Measurements from ENCODE around the gene DQX1.

Gene DQX1

DNA sequence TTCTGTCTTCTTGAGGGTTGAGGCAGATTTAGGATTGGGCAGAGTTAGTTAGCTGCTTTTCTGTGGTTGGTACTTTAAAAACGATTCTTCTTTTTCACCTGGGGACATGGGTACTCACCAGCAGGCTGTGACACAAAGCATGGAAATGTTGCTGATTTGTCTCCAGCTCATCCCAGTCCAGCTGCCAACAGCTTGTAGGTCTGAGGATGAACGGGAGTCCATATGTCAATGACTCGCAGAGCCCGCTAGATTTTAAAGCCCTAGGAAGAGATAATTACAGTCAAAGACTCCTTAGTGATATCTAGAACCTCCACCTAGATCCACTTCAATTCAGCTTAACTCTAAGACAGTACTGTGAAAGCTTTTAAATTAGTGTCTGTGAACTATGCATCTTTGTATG is 49.3 kb upstream of the DQX1 start (continued):
- TF ChIP-seq, protein P1, sequence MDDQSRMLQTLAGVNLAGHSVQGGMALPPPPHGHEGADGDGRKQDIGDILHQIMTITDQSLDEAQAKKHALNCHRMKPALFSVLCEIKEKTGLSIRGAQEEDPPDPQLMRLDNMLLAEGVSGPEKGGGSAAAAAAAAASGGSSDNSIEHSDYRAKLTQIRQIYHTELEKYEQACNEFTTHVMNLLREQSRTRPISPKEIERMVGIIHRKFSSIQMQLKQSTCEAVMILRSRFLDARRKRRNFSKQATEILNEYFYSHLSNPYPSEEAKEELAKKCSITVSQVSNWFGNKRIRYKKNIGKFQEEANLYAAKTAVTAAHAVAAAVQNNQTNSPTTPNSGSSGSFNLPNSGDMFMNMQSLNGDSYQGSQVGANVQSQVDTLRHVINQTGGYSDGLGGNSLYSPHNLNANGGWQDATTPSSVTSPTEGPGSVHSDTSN (CRISPR knock-in tag; IDR thresholded peaks at IDR 0.05) = no peak
- no peak for TF ChIP-seq ZNF548 (tag by site-specific recombination; IDR thresholded peaks at IDR 0.05)
- no peak for TF ChIP-seq KLF1 (tag by site-specific recombination; IDR thresholded peaks at IDR 0.05)
- TF ChIP-seq ZNF19 (tag by site-specific recombination; IDR thresholded peaks at IDR 0.05; ENCODE audit: low read depth) = no peak
- no peak for TF ChIP-seq ZNF830 (tag by site-specific recombination; IDR thresholded peaks at IDR 0.05; ENCODE audit: low read depth)
- no peak for TF ChIP-seq ZNF174 (tag by site-specific recombination; IDR thresholded peaks at IDR 0.05)

DNA sequence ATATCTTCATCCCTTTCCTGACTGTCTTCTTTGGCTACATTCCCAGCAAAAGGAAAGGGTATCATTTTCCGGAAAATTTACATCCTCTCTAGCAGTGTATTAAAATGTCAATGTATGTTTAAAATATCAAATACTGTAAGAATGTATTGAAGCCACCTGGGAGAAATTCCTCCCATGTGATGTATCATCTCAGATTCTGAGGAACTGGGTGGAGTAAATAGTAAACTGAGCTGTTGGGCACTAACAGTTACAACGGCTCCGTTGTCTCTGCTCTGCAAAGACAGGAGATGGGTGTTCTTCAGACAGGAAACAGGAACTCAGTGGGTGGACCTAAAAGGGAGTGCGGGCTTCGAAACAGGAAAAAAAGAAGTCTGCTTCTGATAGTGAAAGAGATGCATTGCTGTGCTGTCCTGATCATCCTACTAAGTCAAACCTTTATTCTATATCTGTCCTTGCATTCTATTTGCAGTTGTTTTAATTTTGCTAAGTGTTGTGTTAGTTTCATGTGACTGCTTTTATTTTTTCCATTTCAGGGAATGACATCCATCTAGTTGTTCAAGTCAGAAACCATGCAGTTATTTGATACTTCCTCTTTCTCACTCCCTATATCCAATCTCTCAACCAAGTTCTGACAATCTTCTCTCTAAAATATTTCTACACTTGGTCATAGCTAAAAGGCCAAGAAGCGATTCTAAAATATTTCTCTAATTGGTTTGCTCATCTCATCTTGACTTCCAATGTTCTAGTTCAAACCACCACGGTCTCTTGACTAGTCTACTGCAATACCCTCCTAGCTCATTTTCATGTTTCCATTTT is 47.9 kb upstream of the DQX1 start:
- Histone ChIP-seq H3K4me1 (ENCODE audit: control insufficient read depth, insufficient read depth, low read length) (no peaks in the 10 kb centered on the region), H3K4me3 (ENCODE audit: low read depth, low read length) (no peak overlapping the region), H3K36me3 (ENCODE audit: control insufficient read depth in 2 of 2, insufficient read depth in 1 of 2, low read length in 2 of 2) (no peaks in the 10 kb centered on the region), H3K9me3 (ENCODE audit: control insufficient read depth, insufficient read depth, low read depth, low read length) (no peaks in the 10 kb centered on the region), H3K27ac (ENCODE audit: extremely low read depth, low read depth, low read length) (no peak overlapping the region)
- ChIA-PET CTCF (interaction anchor here (0.7 to 4.8 kb wide), 2 partner anchors 9 to 13 kb away, joined by 3 to 51 read pairs; no protein-coding TSS in a partner anchor), POLR2A (interaction anchor here (0.5 to 1.0 kb wide), 3 partner anchors 20 to 837 kb away, joined by 3 to 11 read pairs (median 3); partner anchors contain the start of genes AUP1, HTRA2 and LOXL3)
- no peak for TF ChIP-seq ZNF707 (tag by site-specific recombination; IDR thresholded peaks at IDR 0.05)
- peak; percentile 47 for TF ChIP-seq ZBTB17 (tag by site-specific recombination; IDR thresholded peaks at IDR 0.05)

DNA sequence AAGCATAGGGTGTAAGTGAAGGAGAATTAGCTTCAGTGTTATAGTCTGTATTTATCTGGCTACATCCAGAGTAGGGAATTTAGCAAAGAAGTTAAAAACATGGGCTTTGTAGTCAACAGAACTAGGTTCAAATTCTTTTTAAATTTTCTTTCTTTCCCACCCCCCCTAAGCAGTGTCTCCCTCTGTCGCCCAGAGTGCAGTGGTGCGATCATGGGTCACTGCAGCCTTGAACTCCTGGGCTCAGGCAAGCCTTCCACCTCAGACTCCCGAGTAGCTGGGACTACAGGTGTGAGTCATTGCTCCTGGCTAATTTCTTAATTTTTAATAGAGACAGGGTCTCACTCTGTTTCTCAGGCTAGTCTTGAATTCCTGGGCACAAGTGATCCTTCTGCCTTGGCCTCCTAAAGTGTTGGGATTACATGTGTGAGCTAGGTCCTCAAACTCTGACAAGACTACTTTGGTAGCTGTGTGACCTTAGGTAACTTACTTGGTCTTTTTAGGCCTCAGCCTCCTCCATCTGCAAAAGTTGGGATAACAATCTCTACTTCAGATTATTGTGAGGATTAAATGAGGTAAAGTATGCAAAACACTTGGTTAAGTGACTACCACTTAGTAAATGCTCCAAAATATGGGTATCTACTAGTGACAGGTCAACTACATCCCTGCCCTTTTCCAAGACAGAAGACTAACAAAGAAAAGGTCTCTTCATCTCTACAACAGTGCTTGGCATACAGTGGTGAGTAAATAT is 46.3 kb upstream of the DQX1 start:
- ChIA-PET POLR2A (no interaction called here), CTCF (no interaction called here)
- Histone ChIP-seq H3K4me1 (ENCODE audit: control insufficient read depth, insufficient read depth, low read length) (no peaks in the 10 kb centered on the region), H3K36me3 (ENCODE audit: control insufficient read depth in 2 of 2, insufficient read depth in 1 of 2, low read length in 2 of 2) (no peaks in the 10 kb centered on the region), H3K9me3 (ENCODE audit: control insufficient read depth, insufficient read depth, low read depth, low read length) (no peaks in the 10 kb centered on the region), H3K4me3 (ENCODE audit: low read depth, low read length) (no peak overlapping the region), H3K27ac (ENCODE audit: extremely low read depth, low read depth, low read length) (no peak overlapping the region)
- TF ChIP-seq, protein P2, sequence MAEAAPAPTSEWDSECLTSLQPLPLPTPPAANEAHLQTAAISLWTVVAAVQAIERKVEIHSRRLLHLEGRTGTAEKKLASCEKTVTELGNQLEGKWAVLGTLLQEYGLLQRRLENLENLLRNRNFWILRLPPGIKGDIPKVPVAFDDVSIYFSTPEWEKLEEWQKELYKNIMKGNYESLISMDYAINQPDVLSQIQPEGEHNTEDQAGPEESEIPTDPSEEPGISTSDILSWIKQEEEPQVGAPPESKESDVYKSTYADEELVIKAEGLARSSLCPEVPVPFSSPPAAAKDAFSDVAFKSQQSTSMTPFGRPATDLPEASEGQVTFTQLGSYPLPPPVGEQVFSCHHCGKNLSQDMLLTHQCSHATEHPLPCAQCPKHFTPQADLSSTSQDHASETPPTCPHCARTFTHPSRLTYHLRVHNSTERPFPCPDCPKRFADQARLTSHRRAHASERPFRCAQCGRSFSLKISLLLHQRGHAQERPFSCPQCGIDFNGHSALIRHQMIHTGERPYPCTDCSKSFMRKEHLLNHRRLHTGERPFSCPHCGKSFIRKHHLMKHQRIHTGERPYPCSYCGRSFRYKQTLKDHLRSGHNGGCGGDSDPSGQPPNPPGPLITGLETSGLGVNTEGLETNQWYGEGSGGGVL (tag by site-specific recombination; IDR thresholded peaks at IDR 0.05) = no peak
- TF ChIP-seq ZNF660 (tag by site-specific recombination; IDR thresholded peaks at IDR 0.05) (no peak), TCF7L2 (IDR thresholded peaks at IDR 0.05; ENCODE audit: borderline replicate concordance, low read depth, low read length) (no peak), ZNF544 (tag by site-specific recombination; IDR thresholded peaks at IDR 0.05) (no peak), FEZF1 (tag by site-specific recombination; IDR thresholded peaks at IDR 0.05) (no peak), BCL11A (tag by site-specific recombination; IDR thresholded peaks at IDR 0.05; ENCODE audit: low read depth) (no peak), GLI4 (tag by site-specific recombination; IDR thresholded peaks at IDR 0.05) (no peak), TRIM28 (IDR thresholded peaks at IDR 0.05; ENCODE audit: borderline replicate concordance, low read length) (no peak), KLF10 (tag by site-specific recombination; IDR thresholded peaks at IDR 0.05) (no peak), GFI1B (tag by site-specific recombination; IDR thresholded peaks at IDR 0.05) (no peak), ZNF157 (tag by site-specific recombination; IDR thresholded peaks at IDR 0.05) (no peak), ZNF16 (tag by site-specific recombination; IDR thresholded peaks at IDR 0.05; ENCODE audit: low read depth) (no peak), ZNF768 (tag by site-specific recombination; IDR thresholded peaks at IDR 0.05) (no peak), ZBTB20 (tag by site-specific recombination; IDR thresholded peaks at IDR 0.05) (no peak)
- TF ChIP-seq, protein P3, sequence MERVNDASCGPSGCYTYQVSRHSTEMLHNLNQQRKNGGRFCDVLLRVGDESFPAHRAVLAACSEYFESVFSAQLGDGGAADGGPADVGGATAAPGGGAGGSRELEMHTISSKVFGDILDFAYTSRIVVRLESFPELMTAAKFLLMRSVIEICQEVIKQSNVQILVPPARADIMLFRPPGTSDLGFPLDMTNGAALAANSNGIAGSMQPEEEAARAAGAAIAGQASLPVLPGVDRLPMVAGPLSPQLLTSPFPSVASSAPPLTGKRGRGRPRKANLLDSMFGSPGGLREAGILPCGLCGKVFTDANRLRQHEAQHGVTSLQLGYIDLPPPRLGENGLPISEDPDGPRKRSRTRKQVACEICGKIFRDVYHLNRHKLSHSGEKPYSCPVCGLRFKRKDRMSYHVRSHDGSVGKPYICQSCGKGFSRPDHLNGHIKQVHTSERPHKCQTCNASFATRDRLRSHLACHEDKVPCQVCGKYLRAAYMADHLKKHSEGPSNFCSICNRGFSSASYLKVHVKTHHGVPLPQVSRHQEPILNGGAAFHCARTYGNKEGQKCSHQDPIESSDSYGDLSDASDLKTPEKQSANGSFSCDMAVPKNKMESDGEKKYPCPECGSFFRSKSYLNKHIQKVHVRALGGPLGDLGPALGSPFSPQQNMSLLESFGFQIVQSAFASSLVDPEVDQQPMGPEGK (tag by site-specific recombination; IDR thresholded peaks at IDR 0.05) = no peak
- TF ChIP-seq, protein P4, sequence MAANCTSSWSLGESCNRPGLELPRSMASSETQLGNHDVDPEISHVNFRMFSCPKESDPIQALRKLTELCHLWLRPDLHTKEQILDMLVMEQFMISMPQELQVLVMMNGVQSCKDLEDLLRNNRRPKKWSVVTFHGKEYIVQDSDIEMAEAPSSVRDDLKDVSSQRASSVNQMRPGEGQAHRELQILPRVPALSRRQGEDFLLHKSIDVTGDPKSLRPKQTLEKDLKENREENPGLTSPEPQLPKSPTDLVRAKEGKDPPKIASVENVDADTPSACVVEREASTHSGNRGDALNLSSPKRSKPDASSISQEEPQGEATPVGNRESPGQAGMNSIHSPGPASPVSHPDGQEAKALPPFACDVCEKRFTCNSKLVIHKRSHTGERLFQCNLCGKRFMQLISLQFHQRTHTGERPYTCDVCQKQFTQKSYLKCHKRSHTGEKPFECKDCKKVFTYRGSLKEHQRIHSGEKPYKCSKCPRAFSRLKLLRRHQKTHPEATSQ (tag by site-specific recombination; IDR thresholded peaks at IDR 0.05) = no peak
